Uterus (tissue), 2 donors: ENCODE results near the gene NABP2.

Experiments
- CTCF ChIP-seq, 4 experiments: fragments of 200-600 bp in 2 of 4; fragments of 450-650 bp in 2 of 4; sonication (generic) in 2 of 4; IDR thresholded peaks; one replicate each; pipeline ENCODE4 v1.5.1; 2016 to 2019; ENCODE audit warnings: antibody characterized with exemption in 4 of 4, mild to moderate bottlenecking in 2 of 4, moderate library complexity in 1 of 4
- POLR2A ChIP-seq, 2 donors: fragments of 450-650 bp; IDR thresholded peaks; one replicate each; pipeline ENCODE4 v1.6.1; 2016; ENCODE audit warnings: antibody characterized with exemption in 2 of 2, mild to moderate bottlenecking in 1 of 2, moderate library complexity in 1 of 2

GRCh38 chr12:56247923-56248322 is 23.8 kb downstream of the NABP2 start:
- TF ChIP-seq CTCF (IDR thresholded peaks at IDR 0.05) (no peak), POLR2A (IDR thresholded peaks at IDR 0.05) (no peak)
